GM12892 (cell line): ENCODE measurements around the gene DTD1.

Experiments
- DNase-seq: peaks from one replicate; pipeline ENCODE4 v3.0.0; 2011; ENCODE audit not compliant: insufficient read length
- FAIRE-seq: peaks from 2 replicates; lab custom pipeline; 2011; peaks lifted over from hg19 to GRCh38; lab: Jason Lieb, UNC
- POLR2A ChIP-seq: IDR thresholded peaks from 2 replicates; pipeline ENCODE4 v1.6.1; 2011; ENCODE audit warnings: low read depth, low read length, control low read depth
- POLR2AphosphoS5 ChIP-seq: IDR thresholded peaks from 2 replicates; pipeline ENCODE4 v1.6.1; 2011; ENCODE audit warnings: low read depth, low read length, control low read depth
- TAF1 ChIP-seq: IDR thresholded peaks from 2 replicates; pipeline ENCODE4 v1.6.1; 2011; ENCODE audit warnings: low read depth, mild to moderate bottlenecking, control low read depth, low read length, borderline replicate concordance

DTD1 gene

GRCh38 chr20:18694071-18694470 is 106.2 kb downstream of the DTD1 start:
- DNase-seq (no peak), FAIRE-seq (no peak)
- TF ChIP-seq POLR2AphosphoS5, result no peak
- no peak for TF ChIP-seq TAF1
- no peak for TF ChIP-seq POLR2A

DNA sequence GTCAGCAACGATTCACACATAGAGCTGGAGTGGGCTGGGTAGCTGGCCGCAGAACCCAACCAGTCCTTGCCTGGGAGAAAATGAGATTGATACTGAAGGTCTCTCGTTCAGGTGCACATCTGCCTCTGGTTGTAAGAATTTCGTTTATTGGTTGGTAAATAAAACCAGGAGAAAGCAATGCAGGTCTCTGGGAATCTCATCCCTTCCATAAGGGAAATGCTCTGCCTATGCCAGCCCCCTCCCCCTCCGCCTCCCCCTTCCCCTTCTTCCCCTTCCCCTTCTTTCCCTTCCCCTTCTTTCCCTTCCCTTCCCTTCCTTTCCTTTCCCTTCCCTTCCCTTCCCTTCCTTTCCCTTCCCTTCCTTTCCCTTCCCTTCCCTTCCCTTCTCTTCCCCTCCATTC is 107.3 kb downstream of the DTD1 start:
- no peak for DNase-seq
- FAIRE-seq, result no peak
- TF ChIP-seq TAF1 (no peak), POLR2A (no peak), POLR2AphosphoS5 (no peak)

GRCh38 chr20:18698735-18699380 is 111.0 kb downstream of the DTD1 start:
- FAIRE-seq (no peak), DNase-seq (no peak)
- TF ChIP-seq POLR2A (no peak), TAF1 (no peak), POLR2AphosphoS5 (no peak)

GRCh38 chr20:18701969-18702368 is 114.1 kb downstream of the DTD1 start:
- FAIRE-seq (no peak), DNase-seq (no peak)
- TF ChIP-seq POLR2A, result no peak
- TF ChIP-seq TAF1, result no peak
- no peak for TF ChIP-seq POLR2AphosphoS5

DNA sequence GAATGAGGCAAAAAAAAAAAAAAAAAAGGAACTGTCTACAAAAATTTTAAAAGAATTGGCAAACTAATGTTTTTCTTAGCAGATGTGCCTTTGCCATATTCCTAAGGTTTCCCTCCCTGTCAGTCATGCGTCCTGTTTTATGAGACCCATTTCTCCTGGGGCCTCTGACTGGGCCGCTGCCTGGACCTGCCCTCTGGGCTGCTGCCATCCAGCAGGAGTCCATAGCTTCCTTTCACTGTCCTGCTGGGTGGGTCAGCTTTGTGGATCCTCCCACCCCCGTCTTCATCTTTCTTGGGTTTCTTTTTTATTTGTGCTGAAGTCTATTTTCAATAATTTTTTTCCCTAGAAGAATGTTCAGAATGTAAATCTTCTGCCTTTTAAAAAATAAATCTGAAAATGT is 114.9 kb downstream of the DTD1 start:
- no peak for FAIRE-seq
- DNase-seq, result no peak
- no peak for TF ChIP-seq POLR2A
- TF ChIP-seq TAF1, result no peak
- no peak for TF ChIP-seq POLR2AphosphoS5

- TF ChIP-seq TAF1, result no peak
- no peak for TF ChIP-seq POLR2AphosphoS5
- TF ChIP-seq POLR2A, result no peak
- no peak for FAIRE-seq
- no peak for DNase-seq
These were observed 117.6 kb downstream of the DTD1 start for GRCh38 chr20:18705490-18705889.

DNA sequence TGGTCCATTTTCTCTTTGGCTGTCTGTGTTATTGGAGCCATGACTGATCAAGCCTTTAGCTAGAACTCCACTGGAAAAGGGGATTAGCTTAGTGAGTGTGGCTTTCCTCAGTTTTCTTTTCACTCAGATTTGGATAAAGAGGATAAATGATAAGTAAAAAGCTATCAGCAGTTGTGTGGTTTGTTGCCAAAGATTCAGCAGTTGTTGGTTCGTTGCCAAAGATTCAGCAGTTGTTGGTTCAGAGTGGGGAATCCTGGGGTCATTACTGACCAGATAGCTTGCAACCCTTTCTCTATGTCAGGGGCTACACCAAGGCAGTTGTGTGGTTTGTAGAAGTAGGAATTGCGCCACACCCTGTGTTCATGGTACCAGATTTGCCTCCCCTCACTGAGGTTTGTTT is 118.1 kb downstream of the DTD1 start:
- TF ChIP-seq TAF1, result no peak
- no peak for TF ChIP-seq POLR2A
- no peak for TF ChIP-seq POLR2AphosphoS5
- DNase-seq, result no peak
- FAIRE-seq, result no peak

GRCh38 chr20:18712131-18712530 is 124.3 kb downstream of the DTD1 start:
- no peak for FAIRE-seq
- TF ChIP-seq TAF1 (no peak), POLR2A (no peak), POLR2AphosphoS5 (no peak)
- no peak for DNase-seq

DNA sequence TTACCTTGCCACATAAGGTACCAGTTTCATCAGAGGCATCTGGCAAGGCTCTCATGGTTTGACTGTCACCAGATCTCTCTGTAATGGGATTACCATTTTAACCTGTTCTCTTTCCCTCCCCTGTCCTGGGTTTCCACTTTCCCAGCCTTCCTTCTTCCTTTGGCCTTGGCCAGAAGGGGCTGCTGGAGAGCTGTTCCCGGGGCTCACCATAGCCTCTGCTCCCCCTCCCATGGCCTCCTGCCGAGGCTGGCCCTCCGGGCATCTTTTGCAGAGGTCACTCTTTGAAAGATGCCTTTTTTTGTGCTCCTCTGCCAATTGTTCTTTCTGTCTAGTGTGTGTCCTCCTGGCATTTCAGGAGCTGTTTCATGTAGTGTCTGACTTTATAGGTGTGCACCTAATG is 125.0 kb downstream of the DTD1 start:
- TF ChIP-seq TAF1 (no peak), POLR2A (no peak), POLR2AphosphoS5 (no peak)
- DNase-seq (no peak), FAIRE-seq (no peak)

- FAIRE-seq (no peak), DNase-seq (no peak)
- TF ChIP-seq POLR2AphosphoS5 (no peak), TAF1 (no peak), POLR2A (no peak)
These were observed 127.7 kb downstream of the DTD1 start for GRCh38 chr20:18715564-18715963.

- no peak for DNase-seq
- TF ChIP-seq POLR2AphosphoS5 (no peak), POLR2A (no peak), TAF1 (no peak)
- peak; percentile 40 for FAIRE-seq
These were observed 129.2 kb downstream of the DTD1 start for GRCh38 chr20:18717062-18717461.

- TF ChIP-seq POLR2AphosphoS5 (no peak), TAF1 (no peak), POLR2A (no peak)
- no peak for FAIRE-seq
- DNase-seq, result no peak
These were observed 130.3 kb downstream of the DTD1 start for GRCh38 chr20:18718129-18718528.

GRCh38 chr20:18719426-18719825 is 131.6 kb downstream of the DTD1 start:
- FAIRE-seq (no peak), DNase-seq (no peak)
- TF ChIP-seq TAF1, result no peak
- no peak for TF ChIP-seq POLR2A
- TF ChIP-seq POLR2AphosphoS5, result no peak
